Inflammatory macrophage (primary cell): ENCODE measurements around the gene MCHR1.
"Not testable (repeated sequence)": the region's sequence is repeated elsewhere in the genome, so short reads cannot be mapped to it uniquely, and the experiment has no call there.

Experiments
- DNase-seq, 2 donors: peaks; one replicate each; pipeline ENCODE4 v3.0.0-alpha.2; 2020 to 2022

Gene MCHR1

GRCh38 chr22:40656651-40657050, 22.6 kb upstream of the MCHR1 start:
- not testable (repeated sequence) for DNase-seq

GRCh38 chr22:40659166-40659565, 20.1 kb upstream of the MCHR1 start:
- DNase-seq, result no peak

- peak; percentile 46 to 67 for DNase-seq
Measured at GRCh38 chr22:40660730-40661129, 18.6 kb upstream of the MCHR1 start.

GRCh38 chr22:40661671-40662070, 17.6 kb upstream of the MCHR1 start:
- DNase-seq, result no peak

GRCh38 chr22:40665312-40665711, 14.0 kb upstream of the MCHR1 start:
- peak in 1 of 2 donors; percentile 21 for DNase-seq

- DNase-seq, result no peak
Measured at GRCh38 chr22:40666151-40666848, 13.0 kb upstream of the MCHR1 start.

- DNase-seq, result peak; percentile 12 to 30
Measured at GRCh38 chr22:40668611-40669411, 10.5 kb upstream of the MCHR1 start.

GRCh38 chr22:40670058-40670457, 9.2 kb upstream of the MCHR1 start:
- no peak for DNase-seq

GRCh38 chr22:40671369-40671768, 7.9 kb upstream of the MCHR1 start:
- DNase-seq, result no peak

- DNase-seq, result no peak
Measured at GRCh38 chr22:40671796-40672360, 7.4 kb upstream of the MCHR1 start.

GRCh38 chr22:40673017-40673416, 6.3 kb upstream of the MCHR1 start:
- no peak for DNase-seq

- DNase-seq, result no peak
Measured at GRCh38 chr22:40674274-40674673, 5.0 kb upstream of the MCHR1 start.

- peak; percentile 62 to 76 for DNase-seq
Measured at GRCh38 chr22:40676166-40676565, 3.1 kb upstream of the MCHR1 start.

- DNase-seq, result no peak
Measured at GRCh38 chr22:40676644-40677043, 2.6 kb upstream of the MCHR1 start.

- no peak for DNase-seq
Measured at GRCh38 chr22:40678493-40679248, 613 bp upstream of the MCHR1 start.

- no peak for DNase-seq
Measured at GRCh38 chr22:40679964-40680818, 907 bp downstream of the MCHR1 start.

- DNase-seq, result no peak
Measured at GRCh38 chr22:40680819-40681183, 1.5 kb downstream of the MCHR1 start.

GRCh38 chr22:40681451-40681850, 2.2 kb downstream of the MCHR1 start:
- DNase-seq, result no peak

- no peak for DNase-seq
Measured at GRCh38 chr22:40684728-40685127, 5.4 kb downstream of the MCHR1 start.

- DNase-seq, result no peak
Measured at GRCh38 chr22:40685406-40685805, 6.1 kb downstream of the MCHR1 start.

- no peak for DNase-seq
Measured at GRCh38 chr22:40687706-40688105, 8.4 kb downstream of the MCHR1 start.

- no peak for DNase-seq
Measured at GRCh38 chr22:40690370-40690769, 11.1 kb downstream of the MCHR1 start.
